H1 (cell line): Measurements from ENCODE around the gene ELFN1. TPM values are rescaled to one million over a fixed set of nuclear protein-coding genes. Genes with fewer than 3 reads are reported as not detected.

Experiments used
- ASH2L ChIP-seq: fragments of 200-600, 300-600 bp; sonication (generic); IDR thresholded peaks from one replicate; pipeline ENCODE4 v1.7.1; 2017; ENCODE audit warnings: low read length
- CBX5 ChIP-seq: fragments of 300-800, 300-1000 bp; sonication (generic); IDR thresholded peaks from 2 replicates; pipeline ENCODE4 v1.7.1; 2016; ENCODE audit warnings: antibody characterized with exemption, low read length, low read depth
- CHD7 ChIP-seq: fragments of 300-600 bp; sonication (generic); IDR thresholded peaks from 2 replicates; pipeline ENCODE4 v1.7.1; 2012; ENCODE audit warnings: low read length, moderate library complexity, mild to moderate bottlenecking, inconsistent platforms; ENCODE audit not compliant: insufficient replicate concordance
- EZH2 ChIP-seq: fragments of 200-600 bp; sonication (generic); IDR thresholded peaks from 2 replicates; pipeline ENCODE4 v1.7.1; 2012; ENCODE audit warnings: low read depth, mild to moderate bottlenecking, moderate library complexity, low read length, inconsistent platforms; ENCODE audit not compliant: severe bottlenecking
- JUN ChIP-seq: IDR thresholded peaks from 2 replicates; pipeline ENCODE4 v1.6.1; 2011; ENCODE audit warnings: low read depth, mild to moderate bottlenecking, improper control_type of control experiment, low read length
- JUND ChIP-seq: IDR thresholded peaks from 2 replicates; pipeline ENCODE4 v1.6.1; 2011; ENCODE audit warnings: mild to moderate bottlenecking, improper control_type of control experiment, low read length
- NRF1 ChIP-seq: IDR thresholded peaks from 2 replicates; pipeline ENCODE4 v1.6.1; 2011; ENCODE audit warnings: mild to moderate bottlenecking, low read depth, low read length, improper control_type of control experiment
- RAD21 ChIP-seq, 2 experiments: IDR thresholded peaks in 1 of 2; conservative IDR thresholded peaks in 1 of 2; 2 replicates each; pipeline ENCODE4 v1.6.1; 2011; ENCODE audit warnings: low read depth in 2 of 2, low read length in 2 of 2, improper control_type of control experiment in 1 of 2, inconsistent platforms in 1 of 2, mild to moderate bottlenecking in 1 of 2, moderate library complexity in 1 of 2
- TAF1 ChIP-seq: IDR thresholded peaks from 2 replicates; pipeline ENCODE4 v1.6.1; 2011; ENCODE audit warnings: mild to moderate bottlenecking, low read depth, low read length
- YY1 ChIP-seq: IDR thresholded peaks from 2 replicates; pipeline ENCODE4 v1.6.1; 2011; ENCODE audit warnings: low read depth, mild to moderate bottlenecking, low read length
- polyA plus RNA-seq, 7 experiments: library from polyadenylated mRNA; depleted of rRNA in 3 of 7; stranded (reverse) in 5 of 7; unstranded in 2 of 7; fragments of >200 nt in 5 of 7; fragments of 200-250 nt in 2 of 7; gene quantifications; 1 replicate in 5 of 7; 2 replicates in 1 of 7; 4 replicates in 1 of 7; pipeline versions ENCODE4 v1.2.1 to v1.2.3, GENCODE V29; 2011 to 2013; ENCODE audit warnings: missing spikeins in 2 of 7, mixed read lengths in 2 of 7
- total RNA-seq: library from RNA; stranded (reverse); fragmentation: NEBNext Ultra II Directional; extraction: Animal tissue kit (Norgen Biotek cat#: 25700); gene quantifications from 2 replicates; pipeline ENCODE4 v1.2.1, GENCODE V29; 2021

The ELFN1 gene
- total and polyA plus RNA-seq, 2 of the 8 experiments (the other 6 are each of a cell fraction or from before 2014, with no cell fraction given): 2.0 to 4.5 TPM

GRCh38 chr7:1706721-1707613 lies 36.9 kb downstream of the ELFN1 start (continued):
- TF ChIP-seq CHD7: no peak
- TF ChIP-seq ASH2L: no peak
- TF ChIP-seq JUND: no peak
- TF ChIP-seq TAF1: no peak
- no peak for TF ChIP-seq CBX5
- no peak for TF ChIP-seq EZH2
- TF ChIP-seq JUN: no peak
- TF ChIP-seq NRF1: no peak
- TF ChIP-seq YY1: no peak
- no peak for TF ChIP-seq RAD21 (IDR thresholded peaks at IDR 0.05 in 1 of 2, conservative IDR thresholded peaks at IDR 0.05 in 1 of 2; ENCODE audit: low read depth in 2 of 2, low read length in 2 of 2)
